ENCODE data around the gene GPRC5B. TPM values are rescaled to one million over a fixed set of nuclear protein-coding genes. Genes with fewer than 3 reads are reported as not detected.

GPRC5B gene
- total and polyA plus RNA-seq, 4 donors: 6.8 to 21.2 (median 9.5) TPM

GRCh38 chr16:19843371-19843770, 41.3 kb downstream of the GPRC5B start:
- Histone ChIP-seq H3K27ac (ENCODE audit: low read depth in 1 of 2, low read length in 1 of 2) (no peak overlapping the region), H3K9me3 (ENCODE audit: control insufficient read depth in 4 of 4, insufficient read depth in 3 of 4, low read length in 3 of 4) (no peaks in the 10 kb centered on the region), H3K27me3 (ENCODE audit: control insufficient read depth in 3 of 3, insufficient read depth in 3 of 3, low read length in 2 of 3) (no peaks in the 10 kb centered on the region), H3K9ac (ENCODE audit: insufficient read depth in 1 of 2, low read length in 2 of 2) (no peak overlapping the region), H3K36me3 (ENCODE audit: control insufficient read depth in 4 of 4, insufficient read depth in 4 of 4, low read length in 4 of 4) (peaks cover 0 to 1% (median 0%) of the 10 kb centered on the region in 4 donors), H3K4me1 (ENCODE audit: control insufficient read depth in 5 of 5, insufficient read depth in 5 of 5, low read length in 5 of 5) (peaks cover 0 to 7% (median 5%) of the 10 kb centered on the region in 5 donors), H3K4me3 (no peak overlapping the region)
- ATAC-seq (ENCODE audit: insufficient read depth, low FRiP score): no peak
- TF ChIP-seq CTCF (IDR thresholded peaks at IDR 0.05; ENCODE audit: control extremely low read depth, extremely low read depth): no peak
- DNase-seq: no peak
- WGBS, 2 donors: 92 to 95% methylated on average over 1 of the region's 1 CpG

- Histone ChIP-seq H3K9me3 (ENCODE audit: control insufficient read depth in 4 of 4, insufficient read depth in 3 of 4, low read length in 3 of 4) (no peaks in the 10 kb centered on the region), H3K27ac (ENCODE audit: low read depth in 1 of 2, low read length in 1 of 2) (no peak overlapping the region), H3K9ac (ENCODE audit: insufficient read depth in 1 of 2, low read length in 2 of 2) (no peak overlapping the region), H3K27me3 (ENCODE audit: control insufficient read depth in 3 of 3, insufficient read depth in 3 of 3, low read length in 2 of 3) (no peaks in the 10 kb centered on the region), H3K36me3 (ENCODE audit: control insufficient read depth in 4 of 4, insufficient read depth in 4 of 4, low read length in 4 of 4) (peaks cover 0 to 1% (median 0%) of the 10 kb centered on the region in 4 donors), H3K4me1 (ENCODE audit: control insufficient read depth in 5 of 5, insufficient read depth in 5 of 5, low read length in 5 of 5) (peaks cover 0 to 7% (median 5%) of the 10 kb centered on the region in 5 donors), H3K4me3 (no peak overlapping the region)
- 71% methylated on average over 6 of the region's 6 CpGs for WGBS, 2 donors
- no peak for DNase-seq
- ATAC-seq (ENCODE audit: insufficient read depth, low FRiP score): no peak
- TF ChIP-seq CTCF (IDR thresholded peaks at IDR 0.05; ENCODE audit: control extremely low read depth, extremely low read depth): no peak
These were observed 42.1 kb downstream of the GPRC5B start for GRCh38 chr16:19842426-19843157.

- H3K27me3 ChIP-seq (ENCODE audit: control insufficient read depth in 3 of 3, insufficient read depth in 3 of 3, low read length in 2 of 3): no peaks in the 10 kb centered on the region
- no peak for TF ChIP-seq CTCF (IDR thresholded peaks at IDR 0.05; ENCODE audit: control extremely low read depth, extremely low read depth)
- 76 to 82% methylated on average over 3 of the region's 3 CpGs for WGBS, 2 donors
- H3K9me3 ChIP-seq (ENCODE audit: control insufficient read depth in 4 of 4, insufficient read depth in 3 of 4, low read length in 3 of 4): no peaks in the 10 kb centered on the region
- ATAC-seq (ENCODE audit: insufficient read depth, low FRiP score) (no peak), DNase-seq (no peak)
- H3K27ac ChIP-seq (ENCODE audit: low read depth in 1 of 2, low read length in 1 of 2): peak overlapping the region in 1 of 2 donors; percentile 81
- peaks cover 0 to 1% (median 0%) of the 10 kb centered on the region in 4 donors for H3K36me3 ChIP-seq (ENCODE audit: control insufficient read depth in 4 of 4, insufficient read depth in 4 of 4, low read length in 4 of 4)
- no peak overlapping the region for H3K9ac ChIP-seq (ENCODE audit: insufficient read depth in 1 of 2, low read length in 2 of 2)
- H3K4me1 ChIP-seq (ENCODE audit: control insufficient read depth in 5 of 5, insufficient read depth in 5 of 5, low read length in 5 of 5): peaks cover 0 to 7% (median 5%) of the 10 kb centered on the region in 5 donors
- H3K4me3 ChIP-seq: no peak overlapping the region
These were observed 43.5 kb downstream of the GPRC5B start for GRCh38 chr16:19841184-19841583.

Data from lung (tissue), 12 donors.